Measurements from ENCODE around the gene MAP3K10. TPM values are rescaled to one million over a fixed set of nuclear protein-coding genes. Genes with fewer than 3 reads are reported as not detected.

Gene MAP3K10
- total and polyA plus RNA-seq, 9 of the 15 experiments (the other 6 are each of a cell fraction or from before 2014, with no cell fraction given) = 0.01 to 8.0 (median 2.7) TPM; not detected in 1

GRCh38 chr19:40191836-40192646 is 815 bp downstream of the MAP3K10 start (continued):
- TF ChIP-seq REST (IDR thresholded peaks at IDR 0.05; ENCODE audit: borderline replicate concordance) = peak; percentile 30; the same call in 1 of the 2 replicates
- no peak for TF ChIP-seq REST (CRISPR knock-in tag; IDR thresholded peaks at IDR 0.05; ENCODE audit: low read depth)
- TF ChIP-seq DPF2 (IDR thresholded peaks at IDR 0.05) = no peak
- no peak for TF ChIP-seq SRSF7 (optimal IDR thresholded peaks at IDR 0.05; ENCODE audit: low read depth, low read length)
- no peak for TF ChIP-seq ZNF311 (CRISPR knock-in tag; IDR thresholded peaks at IDR 0.05)
- TF ChIP-seq ZNF518B (CRISPR knock-in tag; IDR thresholded peaks at IDR 0.05) = no peak
- no peak for TF ChIP-seq ZNF79 (CRISPR knock-in tag; IDR thresholded peaks at IDR 0.05; ENCODE audit: low read depth)
- no peak for TF ChIP-seq TCF7L2 (IDR thresholded peaks at IDR 0.05; ENCODE audit: low read depth, low read length)
- no peak for TF ChIP-seq ZNF143 (CRISPR knock-in tag; IDR thresholded peaks at IDR 0.05)
- no peak for TF ChIP-seq JUN (IDR thresholded peaks at IDR 0.05; ENCODE audit: borderline replicate concordance, low read depth, low read length)
- TF ChIP-seq JUN (CRISPR knock-in tag; IDR thresholded peaks at IDR 0.05; ENCODE audit: borderline replicate concordance) = no peak
- no peak for TF ChIP-seq CHD2 (IDR thresholded peaks at IDR 0.05; ENCODE audit: low read depth, low read length)
- no peak for TF ChIP-seq DDX20 (tag; IDR thresholded peaks at IDR 0.05; ENCODE audit: low read depth)
- peak; percentile 84 for TF ChIP-seq EGR1 (conservative IDR thresholded peaks at IDR 0.05)
- no peak for TF ChIP-seq ZNF655 (CRISPR knock-in tag; IDR thresholded peaks at IDR 0.05)
- TF ChIP-seq SETDB1 (IDR thresholded peaks at IDR 0.05; ENCODE audit: low read length) = no peak

All from K562 (cell line).